Neural progenitor cell (in vitro differentiated cells): ENCODE data around the gene CIITA. TPM values are rescaled to one million over a fixed set of nuclear protein-coding genes. Genes with fewer than 3 reads are reported as not detected.

Experiments used
- DNase-seq: peaks from one replicate; pipeline ENCODE4 v3.0.0-alpha.2; 2016; ENCODE audit warnings: low spot score
- H2AFZ ChIP-seq: fragments of 200-600 bp; sonication (generic); replicated peaks from 2 replicates; pipeline ENCODE4 v1.6.1; 2016; ENCODE audit warnings: antibody characterized with exemption
- H3F3A ChIP-seq: fragments of 200-600 bp; sonication (generic); 2 replicates; pipeline ENCODE4 v1.6.1; 2016; ENCODE audit warnings: antibody characterized with exemption, low read depth
- H3K27ac ChIP-seq: fragments of 200-600 bp; sonication (generic); 2 replicates; pipeline ENCODE4 v1.5.1; 2016; ENCODE audit warnings: mild to moderate bottlenecking
- H3K27me3 ChIP-seq: fragments of 200-600 bp; sonication (generic); 2 replicates; pipeline ENCODE4 v1.6.1; 2016; ENCODE audit warnings: mild to moderate bottlenecking, moderate library complexity
- H3K36me3 ChIP-seq: fragments of 200-600 bp; sonication (generic); 2 replicates; pipeline ENCODE4 v1.5.1; 2016
- H3K4me1 ChIP-seq: fragments of 200-600 bp; sonication (generic); 2 replicates; pipeline ENCODE4 v1.6.1; 2016; ENCODE audit warnings: mixed run types
- H3K4me2 ChIP-seq: fragments of 200-600 bp; sonication (generic); 2 replicates; pipeline ENCODE4 v1.6.1; 2016
- H3K4me3 ChIP-seq: fragments of 200-600 bp; sonication (generic); 2 replicates; pipeline ENCODE4 v1.5.1; 2016
- H3K79me2 ChIP-seq: fragments of 200-600 bp; sonication (generic); 2 replicates; pipeline ENCODE4 v1.6.1; 2016; ENCODE audit warnings: low read depth
- H3K9ac ChIP-seq: fragments of 200-600 bp; sonication (generic); 2 replicates; pipeline ENCODE4 v1.6.1; 2016
- H3K9me3 ChIP-seq: fragments of 200-600 bp; sonication (generic); 2 replicates; pipeline ENCODE4 v1.5.1; 2016; ENCODE audit warnings: low read depth
- H4K20me1 ChIP-seq: fragments of 200-600 bp; sonication (generic); 2 replicates; pipeline ENCODE4 v1.6.1; 2016; ENCODE audit warnings: low read depth
- H3K27ac Mint-ChIP-seq: 3 replicates; pipeline ENCODE4 v1.8.0; 2021; ENCODE audit warnings: mixed read lengths
- H3K27me3 Mint-ChIP-seq: 2 replicates; pipeline ENCODE4 v1.8.0; 2022; ENCODE audit warnings: low read depth, mild to moderate bottlenecking, inconsistent platforms, moderate library complexity, mixed read lengths; ENCODE audit not compliant: insufficient read depth
- H3K36me3 Mint-ChIP-seq: 3 replicates; pipeline ENCODE4 v1.8.0; 2021; ENCODE audit warnings: mixed read lengths
- H3K4me1 Mint-ChIP-seq: 3 replicates; pipeline ENCODE4 v1.8.0; 2021; ENCODE audit warnings: mixed read lengths
- H3K4me3 Mint-ChIP-seq: 3 replicates; pipeline ENCODE4 v1.8.0; 2021; ENCODE audit warnings: mild to moderate bottlenecking, moderate library complexity, mixed read lengths
- H3K9me3 Mint-ChIP-seq: 3 replicates; pipeline ENCODE4 v1.8.0; 2020; ENCODE audit warnings: mixed read lengths
- EZH2 ChIP-seq: fragments of 200-600 bp; sonication (generic); IDR thresholded peaks from 2 replicates; pipeline ENCODE4 v1.6.1; 2017; ENCODE audit warnings: antibody characterized with exemption, mild to moderate bottlenecking, moderate library complexity
- EZH2phosphoT487 ChIP-seq: fragments of 200-600 bp; sonication (generic); IDR thresholded peaks from 2 replicates; pipeline ENCODE4 v1.6.1; 2017; ENCODE audit warnings: antibody characterized with exemption
- total RNA-seq: library from RNA; depleted of rRNA; stranded (reverse); fragments of >200 nt; gene quantifications from 2 replicates; pipeline ENCODE4 v1.2.3, GENCODE V29; 2015; ENCODE audit warnings: low replicate concordance
- TF ChIP-seq, protein P1 (sequence below): fragments of 200-600 bp; sonication (generic); IDR thresholded peaks from 2 replicates; pipeline ENCODE4 v1.5.1; 2017; ENCODE audit warnings: antibody characterized with exemption, mild to moderate bottlenecking

CIITA gene
- total RNA-seq, 1 donor from 2014 or later = not detected

DNA sequence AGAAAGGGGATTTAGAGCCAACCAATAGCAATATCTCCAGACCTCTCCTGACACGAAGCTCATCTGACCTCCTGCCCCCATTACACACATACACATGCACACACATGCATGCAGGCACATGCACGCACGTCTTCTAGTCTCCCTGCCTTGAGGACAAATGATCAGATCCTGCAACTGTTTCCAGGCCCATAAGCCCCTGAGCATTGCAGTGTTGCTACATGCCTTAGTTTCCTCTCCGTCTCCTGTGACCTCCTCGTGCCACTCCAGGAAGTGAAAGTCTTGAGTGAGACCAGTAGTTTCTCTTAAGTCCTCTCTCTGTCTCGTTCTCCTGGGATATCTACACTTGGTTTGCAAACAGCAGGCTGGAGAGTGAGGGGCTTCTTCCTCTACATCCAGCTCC, 8.2 kb downstream of the CIITA start:
- Mint-ChIP-seq H3K4me3 (no peak overlapping the region), H3K4me1 (no peaks in the 10 kb centered on the region), H3K27me3 (peaks cover 8% of the 10 kb centered on the region), H3K27ac (no peak overlapping the region), H3K36me3 (no peaks in the 10 kb centered on the region), H3K9me3 (no peaks in the 10 kb centered on the region)
- Histone ChIP-seq H3K36me3 (no peaks in the 10 kb centered on the region), H3K4me2 (no peak overlapping the region), H3K27me3 (peaks cover 18% of the 10 kb centered on the region), H2AFZ (no peak overlapping the region), H3K27ac (no peak overlapping the region), H3K9me3 (no peaks in the 10 kb centered on the region), H3K9ac (no peak overlapping the region), H4K20me1 (peaks cover 5% of the 10 kb centered on the region), H3K4me1 (no peaks in the 10 kb centered on the region), H3K79me2 (no peaks in the 10 kb centered on the region), H3K4me3 (no peak overlapping the region), H3F3A (no peaks in the 10 kb centered on the region)
- no peak for DNase-seq
- no peak for TF ChIP-seq EZH2
- no peak for TF ChIP-seq EZH2phosphoT487
- TF ChIP-seq, protein P1, sequence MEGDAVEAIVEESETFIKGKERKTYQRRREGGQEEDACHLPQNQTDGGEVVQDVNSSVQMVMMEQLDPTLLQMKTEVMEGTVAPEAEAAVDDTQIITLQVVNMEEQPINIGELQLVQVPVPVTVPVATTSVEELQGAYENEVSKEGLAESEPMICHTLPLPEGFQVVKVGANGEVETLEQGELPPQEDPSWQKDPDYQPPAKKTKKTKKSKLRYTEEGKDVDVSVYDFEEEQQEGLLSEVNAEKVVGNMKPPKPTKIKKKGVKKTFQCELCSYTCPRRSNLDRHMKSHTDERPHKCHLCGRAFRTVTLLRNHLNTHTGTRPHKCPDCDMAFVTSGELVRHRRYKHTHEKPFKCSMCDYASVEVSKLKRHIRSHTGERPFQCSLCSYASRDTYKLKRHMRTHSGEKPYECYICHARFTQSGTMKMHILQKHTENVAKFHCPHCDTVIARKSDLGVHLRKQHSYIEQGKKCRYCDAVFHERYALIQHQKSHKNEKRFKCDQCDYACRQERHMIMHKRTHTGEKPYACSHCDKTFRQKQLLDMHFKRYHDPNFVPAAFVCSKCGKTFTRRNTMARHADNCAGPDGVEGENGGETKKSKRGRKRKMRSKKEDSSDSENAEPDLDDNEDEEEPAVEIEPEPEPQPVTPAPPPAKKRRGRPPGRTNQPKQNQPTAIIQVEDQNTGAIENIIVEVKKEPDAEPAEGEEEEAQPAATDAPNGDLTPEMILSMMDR = no peak

GRCh38 chr16:10888320-10888937, 11.4 kb downstream of the CIITA start:
- Histone ChIP-seq H3K79me2 (no peaks in the 10 kb centered on the region), H3K4me1 (no peaks in the 10 kb centered on the region), H3K9ac (no peak overlapping the region), H3F3A (no peaks in the 10 kb centered on the region), H2AFZ (no peak overlapping the region), H3K27me3 (no peaks in the 10 kb centered on the region), H3K4me2 (no peak overlapping the region), H3K27ac (no peak overlapping the region), H3K4me3 (no peak overlapping the region), H3K36me3 (no peaks in the 10 kb centered on the region), H3K9me3 (no peaks in the 10 kb centered on the region), H4K20me1 (peaks cover 5% of the 10 kb centered on the region)
- Mint-ChIP-seq H3K27me3 (peaks cover 14% of the 10 kb centered on the region), H3K36me3 (no peaks in the 10 kb centered on the region), H3K4me3 (no peak overlapping the region), H3K4me1 (no peaks in the 10 kb centered on the region), H3K27ac (no peak overlapping the region), H3K9me3 (no peaks in the 10 kb centered on the region)
- no peak for TF ChIP-seq EZH2phosphoT487
- TF ChIP-seq, protein P1 = no peak
- TF ChIP-seq EZH2 = no peak
- DNase-seq = no peak

GRCh38 chr16:10889855-10890254, 12.9 kb downstream of the CIITA start:
- Mint-ChIP-seq H3K9me3 (no peaks in the 10 kb centered on the region), H3K4me3 (no peak overlapping the region), H3K27ac (no peak overlapping the region), H3K36me3 (no peaks in the 10 kb centered on the region), H3K4me1 (no peaks in the 10 kb centered on the region), H3K27me3 (peaks cover 14% of the 10 kb centered on the region)
- Histone ChIP-seq H3K4me3 (no peak overlapping the region), H2AFZ (no peak overlapping the region), H3K9ac (no peak overlapping the region), H3K36me3 (no peaks in the 10 kb centered on the region), H3K4me1 (no peaks in the 10 kb centered on the region), H3K27me3 (no peaks in the 10 kb centered on the region), H3K9me3 (no peaks in the 10 kb centered on the region), H4K20me1 (peaks cover 6% of the 10 kb centered on the region), H3K79me2 (no peaks in the 10 kb centered on the region), H3K27ac (no peak overlapping the region), H3K4me2 (no peak overlapping the region), H3F3A (no peaks in the 10 kb centered on the region)
- TF ChIP-seq, protein P1 = no peak
- TF ChIP-seq EZH2 (no peak), EZH2phosphoT487 (no peak)
- no peak for DNase-seq
